ENCODE measurements around the gene FSTL4.

- TF ChIP-seq EZH2 (IDR thresholded peaks at IDR 0.05; ENCODE audit: borderline replicate concordance, low read length) (no peak), CTCF (IDR thresholded peaks at IDR 0.05; ENCODE audit: low read length) (no peak)
These were observed 379.9 kb downstream of the FSTL4 start for GRCh38 chr5:133232435-133232834.
